NCI-H146 (cell line): ENCODE measurements around the gene CALML4.
"Not testable (repeated sequence)": the region's sequence is repeated elsewhere in the genome, so short reads cannot be mapped to it uniquely, and the experiment has no call there.

ENCODE experiments used
- DNase-seq: peaks from one replicate; lab custom pipeline; 2025; lab: John Stamatoyannopoulos, UW

CALML4 gene

GRCh38 chr15:68191555-68191954, 13.6 kb downstream of the CALML4 start:
- no peak for DNase-seq

GRCh38 chr15:68190048-68190447, 15.1 kb downstream of the CALML4 start:
- DNase-seq: no peak

- no peak for DNase-seq
Observed at GRCh38 chr15:68188647-68189046, 16.5 kb downstream of the CALML4 start.

- DNase-seq: no peak
Observed at GRCh38 chr15:68187559-68187958, 17.6 kb downstream of the CALML4 start.

GRCh38 chr15:68186671-68187397, 18.3 kb downstream of the CALML4 start:
- no peak for DNase-seq

- no peak for DNase-seq
Observed at GRCh38 chr15:68184616-68185480, 20.3 kb downstream of the CALML4 start.

- DNase-seq: no peak
Observed at GRCh38 chr15:68183616-68184315, 21.4 kb downstream of the CALML4 start.

GRCh38 chr15:68177742-68178141, 27.4 kb downstream of the CALML4 start:
- no peak for DNase-seq

- DNase-seq: no peak
Observed at GRCh38 chr15:68176601-68177000, 28.5 kb downstream of the CALML4 start.

- no peak for DNase-seq
Observed at GRCh38 chr15:68175526-68175925, 29.6 kb downstream of the CALML4 start.

- no peak for DNase-seq
Observed at GRCh38 chr15:68173119-68173518, 32.0 kb downstream of the CALML4 start.

- DNase-seq: not testable (repeated sequence)
Observed at GRCh38 chr15:68172037-68172436, 33.1 kb downstream of the CALML4 start.

- no peak for DNase-seq
Observed at GRCh38 chr15:68166847-68167246, 38.3 kb downstream of the CALML4 start.

- DNase-seq: no peak
Observed at GRCh38 chr15:68163191-68163590, 41.9 kb downstream of the CALML4 start.

GRCh38 chr15:68158046-68158628, 47.0 kb downstream of the CALML4 start:
- no peak for DNase-seq

GRCh38 chr15:68157074-68157473, 48.1 kb downstream of the CALML4 start:
- no peak for DNase-seq

- DNase-seq: peak; percentile 33
Observed at GRCh38 chr15:68154923-68155559, 50.1 kb downstream of the CALML4 start.

- no peak for DNase-seq
Observed at GRCh38 chr15:68152342-68152741, 52.8 kb downstream of the CALML4 start.

- no peak for DNase-seq
Observed at GRCh38 chr15:68151277-68151676, 53.9 kb downstream of the CALML4 start.

- no peak for DNase-seq
Observed at GRCh38 chr15:68150187-68150586, 54.9 kb downstream of the CALML4 start.

GRCh38 chr15:68149059-68149458, 56.1 kb downstream of the CALML4 start:
- no peak for DNase-seq

GRCh38 chr15:68148039-68148438, 57.1 kb downstream of the CALML4 start:
- DNase-seq: no peak
